K562 (cell line): ENCODE results near the gene CDNF. TPM values are rescaled to one million over a fixed set of nuclear protein-coding genes. Genes with fewer than 3 reads are reported as not detected.

Experiments used
- ATAC-seq: fragments of 200-7000 bp; cut with Tn5 transposase; 3 replicates; pipeline ENCODE4 v1.9.1; 2020; ENCODE audit warnings: moderate library complexity
- BruUV-seq: library from RNA; stranded (reverse); fragments of 400-500 nt; replicated peaks from 2 replicates; lab custom pipeline; 2021; lab: Mats Ljungman, UMichigan
- CTCF ChIA-PET: fragments of 300-600 bp; formaldehyde crosslinking; extraction: SDS; loops from one replicate; lab custom pipeline; 2021; ENCODE audit warnings: low intra/inter-chr PET ratio; lab: Yijun Ruan, JAX
- POLR2A ChIA-PET: fragments of 300-600, 350-650 bp; sonication (Branson Sonifier 250); formaldehyde crosslinking; extraction: SDS; loops from one replicate; lab custom pipeline; 2021; ENCODE audit warnings: antibody characterized with exemption, inconsistent platforms; lab: Yijun Ruan, JAX
- DNase-seq, 4 experiments: peaks; one replicate each; pipeline versions ENCODE4 v3.0.0 to v3.0.0-alpha.2; 2011 to 2018; ENCODE audit warnings: low spot score in 3 of 4, mixed read lengths in 3 of 4; ENCODE audit errors: extremely low read depth in 1 of 4
- FAIRE-seq: peaks from 2 replicates; lab custom pipeline; 2011; peaks lifted over from hg19 to GRCh38; lab: Jason Lieb, UNC
- H2AFZ ChIP-seq: 2 replicates; pipeline ENCODE4 v1.6.0; 2011; ENCODE audit warnings: low read depth, low read length, control low read depth, inconsistent platforms
- H3K27ac ChIP-seq: fragments of 200-600 bp; 3 replicates; pipeline ENCODE4 v1.8.0; 2011; ENCODE audit warnings: low read depth, mild to moderate bottlenecking, control low read depth, inconsistent platforms, low read length, moderate library complexity, mixed read lengths; ENCODE audit errors: extremely low read depth
- H3K27me3 ChIP-seq, 2 experiments: fragments of 300-600 bp in 1 of 2; 2 replicates in 1 of 2; 3 replicates in 1 of 2; pipeline versions ENCODE4 v1.6.0 to v1.8.0; 2011; ENCODE audit warnings: inconsistent platforms in 2 of 2, low read length in 2 of 2, mild to moderate bottlenecking in 1 of 2, mixed read lengths in 1 of 2, moderate library complexity in 1 of 2; ENCODE audit not compliant: control insufficient read depth in 2 of 2, insufficient read depth in 2 of 2
- H3K36me3 ChIP-seq: fragments of 300-600 bp; 3 replicates; pipeline ENCODE4 v1.8.0; 2011; ENCODE audit warnings: mild to moderate bottlenecking, low read length, inconsistent platforms; ENCODE audit not compliant: control insufficient read depth, insufficient read depth
- H3K4me1 ChIP-seq, 2 experiments: fragments of 200-600 bp in 1 of 2; replicated peaks in 1 of 2; 2 replicates in 1 of 2; 3 replicates in 1 of 2; pipeline versions ENCODE4 v1.5.1 to v1.8.0; 2011; ENCODE audit warnings: inconsistent platforms in 2 of 2, low read length in 2 of 2, mild to moderate bottlenecking in 1 of 2, mixed read lengths in 1 of 2, moderate library complexity in 1 of 2; ENCODE audit not compliant: control insufficient read depth in 2 of 2, insufficient read depth in 2 of 2
- H3K4me2 ChIP-seq: 2 replicates; pipeline ENCODE4 v1.6.1; 2011; ENCODE audit warnings: low read length, control low read depth, inconsistent platforms, mixed read lengths; ENCODE audit not compliant: insufficient read depth
- H3K4me3 ChIP-seq: fragments of 200-600 bp; sonication (generic), shearing (Covaris generic); 2 replicates; pipeline ENCODE4 v1.5.1; 2016; ENCODE audit warnings: control low read depth, inconsistent platforms
- H3K79me2 ChIP-seq: fragments of 200-600 bp; 3 replicates; pipeline ENCODE4 v1.8.0; 2011; ENCODE audit warnings: low read length, inconsistent platforms; ENCODE audit not compliant: control insufficient read depth, insufficient read depth
- H3K9ac ChIP-seq, 2 experiments: 2 replicates each; pipeline versions ENCODE4 v1.6.0 to v1.6.1; 2011; ENCODE audit warnings: low read depth in 2 of 2, low read length in 2 of 2, control low read depth in 1 of 2, inconsistent platforms in 1 of 2, mild to moderate bottlenecking in 1 of 2, mixed read lengths in 1 of 2; ENCODE audit not compliant: insufficient read depth in 1 of 2
- H3K9me1 ChIP-seq: one replicate; pipeline ENCODE4 v1.6.0; 2011; ENCODE audit warnings: inconsistent platforms, mild to moderate bottlenecking, low read length, moderate library complexity; ENCODE audit not compliant: control insufficient read depth, insufficient read depth
- H3K9me3 ChIP-seq: replicated peaks from 2 replicates; pipeline ENCODE4 v1.5.1; 2011; ENCODE audit warnings: low read depth, low read length, inconsistent platforms; ENCODE audit not compliant: control insufficient read depth, insufficient read depth
- H4K20me1 ChIP-seq: replicated peaks from 2 replicates; pipeline ENCODE4 v1.6.1; 2011; ENCODE audit warnings: low read length, inconsistent platforms, mixed read lengths; ENCODE audit not compliant: control insufficient read depth, insufficient read depth
- C11orf30 ChIP-seq: fragments of 450-650 bp; IDR thresholded peaks from 2 replicates; pipeline ENCODE4 v1.6.1; 2016; ENCODE audit warnings: low read depth, mild to moderate bottlenecking
- CREB3L1 ChIP-seq: fragments of 450-650 bp; IDR thresholded peaks from 2 replicates; pipeline ENCODE4 v1.6.1; 2014; ENCODE audit warnings: low read depth, mild to moderate bottlenecking, moderate library complexity, borderline replicate concordance
- ELF1 ChIP-seq: fragments of 200-800 bp; sonication (Bioruptor generic); IDR thresholded peaks from 2 replicates; pipeline ENCODE4 v1.6.1; 2016; ENCODE audit warnings: missing genetic modification characterization, missing compliant biosample characterization
- ETS1 ChIP-seq: conservative IDR thresholded peaks from 2 replicates; pipeline ENCODE4 v1.6.1; 2011; ENCODE audit warnings: low read depth, mild to moderate bottlenecking, low read length; ENCODE audit not compliant: control insufficient read depth
- MEF2D ChIP-seq: conservative IDR thresholded peaks from 2 replicates; pipeline ENCODE4 v1.6.1; 2016; ENCODE audit warnings: low read depth, missing genetic modification characterization, missing compliant biosample characterization
- NFRKB ChIP-seq: fragments of 450-650 bp; IDR thresholded peaks from 2 replicates; pipeline ENCODE4 v1.6.1; 2016; ENCODE audit warnings: low read depth
- PHF21A ChIP-seq: fragments of 450-650 bp; IDR thresholded peaks from 2 replicates; pipeline ENCODE4 v1.6.1; 2017; ENCODE audit warnings: low read depth, borderline replicate concordance
- PML ChIP-seq: IDR thresholded peaks from 2 replicates; pipeline ENCODE4 v1.6.1; 2012; ENCODE audit warnings: low read length, inconsistent platforms
- SAP30 ChIP-seq: fragments of 200-600 bp; sonication (generic); IDR thresholded peaks from 2 replicates; pipeline ENCODE4 v1.6.1; 2012; ENCODE audit warnings: borderline replicate concordance, low read depth, mild to moderate bottlenecking, moderate library complexity, low read length, control low read depth, inconsistent platforms; ENCODE audit not compliant: insufficient read depth, poor library complexity, severe bottlenecking
- SMAD4 ChIP-seq: fragments of 250-450 bp; sonication (Bioruptor Pico); conservative IDR thresholded peaks from 2 replicates; pipeline ENCODE4 v1.8.0; 2021; ENCODE audit warnings: inconsistent platforms, mild to moderate bottlenecking, moderate library complexity
- TRIM28 ChIP-seq: fragments of 450-650 bp; IDR thresholded peaks from 2 replicates; pipeline ENCODE4 v1.6.1; 2017
- ZNF316 ChIP-seq: fragments of 450-650 bp; IDR thresholded peaks from 2 replicates; pipeline ENCODE4 v1.6.1; 2016
- ZNF592 ChIP-seq: fragments of 450-650 bp; IDR thresholded peaks from 2 replicates; pipeline ENCODE4 v1.6.1; 2017; ENCODE audit warnings: antibody characterized with exemption, mild to moderate bottlenecking
- WGBS: fragments of 100-300 bp; shearing (Covaris generic); methylation state at CpG from one replicate; pipeline ENCODE4 v1.1.6; 2016; ENCODE audit warnings: low coverage, mixed read lengths; ENCODE audit not compliant: insufficient coverage; ENCODE audit errors: missing lambda C conversion rate; 5-methylcytosine and 5-hydroxymethylcytosine counted together
- in situ Hi-C: fragments of 300-500 bp; cut with MboI; formaldehyde crosslinking; loops from 4 replicates; pipeline ENCODE4 v1.15.0; 2018; ENCODE audit warnings: inconsistent platforms, mixed read lengths
- intact Hi-C: fragments of 100-400 bp; cut with micrococcal nuclease; formaldehyde crosslinking; loops from 2 replicates; pipeline ENCODE4 v1.14.2; 2022
- polyA plus RNA-seq, 8 experiments: library from polyadenylated mRNA; depleted of rRNA in 4 of 8; stranded (reverse) in 5 of 8; unstranded in 3 of 8; fragments of >200 nt; fragmentation: Nextera tagmentation in 2 of 8; fragmentation: Illumina TruSeq in 1 of 8; extraction: Ambion mirVana in 2 of 8; extraction: Trizol in 1 of 8; gene quantifications; 2 replicates each; pipeline versions ENCODE4 v1.2.1 to v1.2.3, GENCODE V29; 2011 to 2014; ENCODE audit warnings: inconsistent platforms in 1 of 8, missing spikeins in 1 of 8
- total RNA-seq, 7 experiments: library from RNA; depleted of rRNA in 6 of 7; stranded (reverse); fragments of >200 nt in 6 of 7; fragmentation: Illumina TruSeq in 2 of 7; extraction: Trizol in 2 of 7; gene quantifications; 2 replicates each; pipeline versions ENCODE4 v1.2.1 to v1.2.3, GENCODE V29; 2011 to 2021; ENCODE audit warnings: low replicate concordance in 1 of 7

CDNF gene
- total and polyA plus RNA-seq, 9 of the 15 experiments (the other 6 are each of a cell fraction or from before 2014, with no cell fraction given): 0.18 to 1.6 (median 0.61) TPM

GRCh38 chr10:14837003-14837756 is 657 bp downstream of the CDNF start:
- Histone ChIP-seq H3K4me2 (peak overlapping the region; percentile 96), H3K9me3 (no peaks in the 10 kb centered on the region), H3K4me3 (peak overlapping the region; percentile 99), H3K79me2 (peaks cover 53% of the 10 kb centered on the region), H2AFZ (peak overlapping the region; percentile 96), H4K20me1 (0 out of 2 replicates have a peak, but pooled peaks cover 4% of the 10 kb centered on the region), H3K9ac (peak overlapping the region; percentile 93 to 98), H3K36me3 (peaks cover 29% of the 10 kb centered on the region)
- intact Hi-C loops: loop anchor here (5.0 kb wide), 2 partner anchors 40 to 115 kb away; partner anchors contain the start of genes DCLRE1C and SUV39H2
- FAIRE-seq: no peak
- CTCF ChIA-PET: no interaction called here
- no peak for TF ChIP-seq ETS1
- 0 out of 2 replicates have a peak, but pooled peaks have one; percentile 40 for TF ChIP-seq SMAD4 (CRISPR knock-in tag)
- TF ChIP-seq CREB3L1: 0 out of 2 replicates have a peak, but pooled peaks have one; percentile 15
- TF ChIP-seq C11orf30: peak; percentile 28; the same call in 1 of the 2 replicates
- TF ChIP-seq PHF21A: 0 out of 2 replicates have a peak, but pooled peaks have one; percentile 7
- no peak for TF ChIP-seq ZNF592
- TF ChIP-seq ZNF316: peak; percentile 55
- peak; percentile 47; the same call in 1 of the 2 replicates for TF ChIP-seq NFRKB
- no peak for TF ChIP-seq TRIM28
- no peak for TF ChIP-seq ELF1 (tag)
- 0 out of 2 replicates have a peak, but pooled peaks have one; percentile 29 for TF ChIP-seq PML
- peak; percentile 68 for TF ChIP-seq SAP30
- 0 out of 2 replicates have a peak, but pooled peaks have one; percentile 30 for TF ChIP-seq MEF2D
- TF ChIP-seq, all 486 proteins: peak for 9
- no peak for ATAC-seq
- POLR2A ChIA-PET: interaction anchor here (0.7 to 2.7 kb wide), 14 partner anchors 10 to 464 kb away, joined by 3 to 20 read pairs (median 4); partner anchors contain the start of gene SUV39H2
- 14% methylated on average over 14 of the region's 14 CpGs for WGBS
- Histone ChIP-seq H3K9me1 (no peaks in the 10 kb centered on the region), H3K27me3 (no peaks in the 10 kb centered on the region), H3K27ac (peak overlapping the region; percentile 83), H3K4me1 (peaks cover 3 to 13% of the 10 kb centered on the region in 2 experiments; a peak in 2 of 5 replicates)
- BruUV-seq: TSS peak; percentile 69
- DNase-seq: peak in 1 of 4 experiments; percentile 11
- in situ Hi-C loops: no loop called here
